ENCODE results near the gene GTPBP8.

The GTPBP8 gene

GRCh38 chr3:112990672-112991602, at the start of gene GTPBP8:
Gene GTPBP8, plus strand, starts transcription at chr3:112990984. Its CDS starts 16 bp downstream, at chr3:112991000.
- DNase-seq: peak; percentile 84

DNA sequence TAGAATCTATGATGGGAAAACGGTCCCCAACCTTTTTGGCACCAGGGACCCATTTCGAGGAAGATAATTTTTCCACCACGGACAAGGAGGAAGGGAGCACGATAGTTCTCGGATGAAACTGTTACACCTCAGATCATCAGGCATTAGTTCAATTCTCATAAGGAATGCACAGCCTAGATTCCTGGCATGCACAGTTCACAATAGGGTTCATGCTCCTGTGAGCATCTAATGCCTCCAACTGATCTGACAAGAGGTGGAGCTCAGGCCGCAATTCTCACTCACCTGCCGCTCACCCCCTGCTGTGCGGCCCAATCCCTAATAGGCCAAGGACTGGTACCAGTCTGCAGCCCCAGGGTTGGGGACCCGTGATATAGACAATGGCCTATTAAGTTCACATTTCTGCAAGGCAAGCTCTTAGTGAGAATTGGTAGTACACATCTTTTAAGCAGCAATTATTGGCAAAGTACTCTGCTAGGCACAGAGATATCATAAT, 42.4 kb upstream of the GTPBP8 start:
- no peak for DNase-seq

DNA sequence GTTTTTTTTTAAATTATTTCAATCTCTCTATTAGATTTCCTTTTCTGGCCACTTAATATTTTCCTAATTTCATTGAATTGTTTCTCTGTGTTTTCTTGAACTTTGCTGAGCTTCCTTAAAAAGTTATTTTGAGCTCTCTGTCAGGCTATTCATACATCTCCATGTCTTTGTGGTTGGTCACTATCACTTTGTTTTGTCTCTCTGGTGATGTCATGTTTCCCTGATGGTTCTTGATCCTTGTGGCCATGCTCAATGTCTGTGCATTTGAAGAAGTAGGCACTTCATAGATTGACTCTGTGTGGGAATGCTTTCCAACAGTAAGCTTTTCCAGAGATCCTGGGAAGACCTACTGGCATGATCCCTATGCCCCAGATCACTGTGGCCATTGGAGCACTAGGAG, 34.4 kb upstream of the GTPBP8 start:
- no peak for DNase-seq

DNA sequence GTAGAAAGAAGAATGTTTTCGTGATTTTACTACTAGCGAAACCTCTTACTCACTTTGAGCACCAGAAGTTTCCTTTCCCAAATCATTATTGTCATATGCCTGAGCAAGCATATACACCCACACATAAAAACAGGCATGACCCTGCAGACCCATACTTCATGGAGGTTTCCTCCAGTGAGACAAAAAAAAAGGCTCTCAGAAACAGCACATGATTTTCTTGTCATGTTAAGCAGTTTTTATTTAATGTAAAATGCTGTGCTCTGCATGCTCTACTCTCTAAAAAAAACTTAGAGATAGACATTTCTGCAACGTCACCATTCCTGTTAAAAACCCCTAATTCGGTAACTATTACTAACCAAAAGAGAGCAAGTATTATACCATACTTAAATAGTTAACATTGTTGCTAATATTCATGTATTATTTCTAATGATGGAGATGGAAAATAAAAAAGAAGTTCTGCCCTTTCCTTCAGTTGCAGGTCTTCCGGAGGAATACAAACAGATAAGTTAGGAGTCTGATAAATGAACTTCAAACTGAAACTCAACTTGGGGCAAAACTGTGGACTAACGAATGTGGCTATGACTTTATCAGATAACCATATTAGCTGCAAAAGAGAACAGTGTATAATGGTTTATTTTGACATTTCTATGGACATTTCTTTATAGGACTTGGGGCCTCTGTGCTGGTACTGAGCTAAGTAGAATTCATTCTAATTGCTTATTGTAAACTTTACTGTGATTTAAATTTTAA, 31.8 kb upstream of the GTPBP8 start:
- no peak for DNase-seq

- DNase-seq: no peak
Observed at GRCh38 chr3:112963683-112964082, 27.1 kb upstream of the GTPBP8 start.

- no peak for DNase-seq
Observed at GRCh38 chr3:112965656-112966055, 25.1 kb upstream of the GTPBP8 start.

DNA sequence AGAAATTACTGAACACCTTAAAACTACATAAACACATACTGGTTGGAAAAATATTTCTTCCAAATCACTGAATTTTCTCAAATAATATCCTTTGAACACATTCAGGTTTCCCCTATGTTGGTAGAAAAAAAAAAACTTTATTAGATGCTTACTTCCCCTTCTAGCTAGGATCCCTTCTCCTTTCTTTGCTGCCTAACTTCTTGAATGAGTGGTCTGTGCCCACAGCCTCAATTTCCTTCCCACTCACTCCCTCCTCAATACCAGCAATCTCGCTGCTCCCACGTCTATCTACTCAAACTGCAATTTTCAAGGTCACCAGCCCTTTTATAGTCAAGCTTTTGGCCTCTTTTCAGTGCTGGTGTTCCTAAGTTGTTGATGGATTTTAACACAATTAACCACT, 24.2 kb upstream of the GTPBP8 start:
- no peak for DNase-seq

DNA sequence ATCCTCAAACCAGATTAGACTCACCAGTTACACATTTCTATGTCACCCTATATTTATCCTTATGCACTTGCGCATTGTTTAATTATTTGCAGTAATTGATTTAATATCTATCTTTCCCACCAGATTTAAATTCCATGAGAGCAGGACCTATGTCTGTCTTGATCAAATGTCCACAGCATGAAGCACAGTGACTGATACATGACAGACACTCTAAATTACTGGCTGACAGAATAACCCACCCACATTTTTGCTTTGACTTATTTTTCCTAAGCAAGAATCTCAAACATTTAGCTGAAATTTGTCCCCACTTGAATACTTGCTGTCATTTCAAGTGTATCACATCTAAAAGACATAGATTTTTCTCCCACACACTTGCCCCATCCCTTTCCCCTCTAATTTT, 23.4 kb upstream of the GTPBP8 start:
- no peak for DNase-seq

- DNase-seq: no peak
Observed at GRCh38 chr3:112967828-112968227, 23.0 kb upstream of the GTPBP8 start.

- DNase-seq: no peak
Observed at GRCh38 chr3:112972158-112972557, 18.6 kb upstream of the GTPBP8 start.

GRCh38 chr3:112973325-112974177, 17.2 kb upstream of the GTPBP8 start:
- no peak for DNase-seq

DNA sequence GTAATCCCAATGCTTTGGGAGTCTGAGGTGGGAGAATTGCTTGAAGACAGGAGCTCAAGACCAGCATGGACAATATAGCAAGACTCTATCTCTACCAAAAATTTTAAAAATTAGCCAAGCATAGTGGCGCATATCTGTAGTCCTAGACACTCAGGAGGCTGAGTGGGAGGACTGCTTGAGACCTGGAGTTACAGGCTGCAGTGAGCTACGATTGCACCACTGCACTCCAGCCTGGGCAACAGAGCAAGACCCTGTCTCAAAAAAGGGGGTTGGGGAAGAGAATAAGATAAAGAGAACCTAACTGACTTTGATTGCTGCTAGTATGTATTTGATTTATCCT, 16.6 kb upstream of the GTPBP8 start:
- no peak for DNase-seq

GRCh38 chr3:112974894-112975293, 15.9 kb upstream of the GTPBP8 start, which contains the start of gene CD200R1:
Gene CD200R1, minus strand, starts transcription at chr3:112975103. Its CDS starts 246 bp downstream, at chr3:112974857.
- DNase-seq: no peak

- DNase-seq: no peak
Observed at GRCh38 chr3:112976001-112976400, 14.8 kb upstream of the GTPBP8 start.

DNA sequence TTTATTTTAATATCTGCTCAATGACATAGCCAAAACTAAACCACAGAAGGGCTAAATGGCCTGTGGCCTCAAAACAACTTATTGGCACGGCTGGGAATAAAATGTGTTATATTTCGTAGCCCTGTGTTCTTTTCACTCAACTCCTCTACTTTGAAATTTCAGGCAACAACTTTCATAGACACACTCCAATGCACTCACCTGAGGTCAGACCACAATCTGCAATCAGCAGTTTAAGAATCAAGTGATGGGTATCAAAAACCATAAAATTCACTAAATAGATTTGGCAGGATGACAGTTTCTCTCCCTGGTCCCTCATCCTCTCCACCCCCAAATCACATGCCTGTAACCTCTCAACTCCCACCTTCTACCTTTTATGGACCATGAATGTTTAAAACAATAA, 13.8 kb upstream of the GTPBP8 start:
- no peak for DNase-seq

GRCh38 chr3:112979244-112979832, 11.4 kb upstream of the GTPBP8 start:
- no peak for DNase-seq

- no peak for DNase-seq
Observed at GRCh38 chr3:112980080-112980479, 10.7 kb upstream of the GTPBP8 start.

DNA sequence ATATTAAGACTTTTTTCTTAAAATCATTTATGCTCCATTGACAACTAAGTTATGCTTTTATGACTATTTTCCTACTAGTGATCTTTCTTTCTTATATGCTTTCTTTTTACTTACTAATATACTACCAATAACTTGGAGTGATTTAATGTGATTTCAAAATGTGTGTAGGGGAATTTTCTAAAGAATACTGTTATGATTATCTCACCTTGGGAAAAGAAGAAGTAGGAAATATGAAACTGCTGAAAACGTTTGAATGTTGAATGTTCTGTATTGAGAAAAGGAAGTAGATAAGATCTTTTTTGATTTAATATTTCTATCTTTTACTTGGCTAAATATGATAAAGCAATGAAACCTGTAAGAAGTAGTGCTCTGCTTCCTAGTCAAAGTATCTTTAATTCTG, 8.1 kb upstream of the GTPBP8 start:
- no peak for DNase-seq

- no peak for DNase-seq
Observed at GRCh38 chr3:112984485-112984884, 6.3 kb upstream of the GTPBP8 start.

DNA sequence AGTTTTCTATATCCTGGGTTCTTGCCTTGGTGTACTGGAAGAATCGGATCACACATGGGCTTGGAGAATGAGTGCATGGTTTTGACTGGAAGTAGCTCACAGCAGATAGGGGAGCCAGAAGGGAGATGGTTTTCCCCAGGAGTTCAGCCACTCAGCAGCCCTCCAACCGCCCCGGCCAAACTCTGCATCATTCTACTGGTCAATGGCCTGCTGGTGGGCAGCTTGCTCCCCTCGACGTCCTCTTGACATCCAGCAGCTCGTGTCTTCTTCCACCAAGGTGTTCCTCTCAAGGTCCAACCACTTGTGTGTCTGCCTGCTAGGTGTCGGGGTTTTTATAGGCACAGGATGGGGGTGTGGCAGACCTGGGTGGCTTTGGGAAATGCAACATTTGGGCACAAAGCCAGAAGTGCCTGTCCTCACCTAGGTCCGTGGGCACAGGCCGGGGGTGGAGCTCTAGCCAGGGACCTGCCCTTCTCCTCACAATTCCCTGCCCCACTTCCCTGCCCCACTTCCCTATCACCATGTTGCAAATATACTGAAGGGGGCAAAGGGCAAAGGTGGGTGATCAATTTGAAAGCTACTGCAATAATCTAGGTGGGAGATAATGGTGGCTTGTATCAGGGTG, 3.0 kb upstream of the GTPBP8 start:
- DNase-seq: no peak

GRCh38 chr3:112995800-112996199, 5.0 kb downstream of the GTPBP8 start:
- DNase-seq: no peak

DNA sequence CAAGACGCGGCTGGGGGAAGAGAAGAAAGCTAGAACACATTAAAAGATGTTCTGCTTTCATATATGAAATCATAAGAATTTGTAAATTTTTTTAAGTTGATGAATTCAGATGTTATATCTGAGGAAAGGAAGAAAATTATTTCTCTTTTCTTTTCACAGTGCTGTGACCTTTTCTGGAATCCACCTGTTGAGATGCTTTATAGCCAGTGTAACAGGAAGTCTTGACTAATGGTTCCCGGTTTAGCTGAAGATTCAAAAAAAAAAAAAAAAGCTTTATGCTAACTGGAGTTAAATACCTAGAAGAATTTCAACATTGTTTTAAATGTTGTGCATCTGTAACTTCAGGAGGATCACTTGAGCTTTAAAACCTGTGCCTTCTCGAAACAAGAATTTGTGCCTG, 9.9 kb downstream of the GTPBP8 start:
- no peak for DNase-seq

Measured in NCI-H524 treated with DMSO at 0.1 percent for 48 hours (cell line).